H7 (cell line): ENCODE results near the gene IP6K3. TPM values are rescaled to one million over a fixed set of nuclear protein-coding genes. Genes with fewer than 3 reads are reported as not detected.

Experiments used
- DNase-seq: peaks from one replicate; pipeline ENCODE4 v3.0.0; 2012
- H3K27me3 ChIP-seq: 2 replicates; pipeline ENCODE4 v1.6.0; 2011; ENCODE audit warnings: mild to moderate bottlenecking, low read length; ENCODE audit not compliant: control insufficient read depth, insufficient read depth
- H3K36me3 ChIP-seq: replicated peaks from 2 replicates; pipeline ENCODE4 v1.5.1; 2011; ENCODE audit warnings: low read length; ENCODE audit not compliant: control insufficient read depth, insufficient read depth
- H3K4me3 ChIP-seq: 2 replicates; pipeline ENCODE4 v1.5.1; 2011; ENCODE audit warnings: low read depth, mild to moderate bottlenecking, control low read depth, low read length, moderate library complexity; ENCODE audit not compliant: insufficient read depth
- total RNA-seq: library from RNA; depleted of rRNA; stranded (reverse); fragments of >200 nt; shearing (Covaris generic); gene quantifications from 2 replicates; pipeline ENCODE4 v1.2.3, GENCODE V29; 2014

IP6K3 gene
- total RNA-seq, 1 experiment from 2014 or later = 0.07 TPM

GRCh38 chr6:33708516-33709204 lies 38.0 kb downstream of the IP6K3 start:
- DNase-seq = no peak
- no peak overlapping the region for H3K4me3 ChIP-seq
- H3K27me3 ChIP-seq = no peaks in the 10 kb centered on the region
- H3K36me3 ChIP-seq = peaks cover 11% of the 10 kb centered on the region

DNA sequence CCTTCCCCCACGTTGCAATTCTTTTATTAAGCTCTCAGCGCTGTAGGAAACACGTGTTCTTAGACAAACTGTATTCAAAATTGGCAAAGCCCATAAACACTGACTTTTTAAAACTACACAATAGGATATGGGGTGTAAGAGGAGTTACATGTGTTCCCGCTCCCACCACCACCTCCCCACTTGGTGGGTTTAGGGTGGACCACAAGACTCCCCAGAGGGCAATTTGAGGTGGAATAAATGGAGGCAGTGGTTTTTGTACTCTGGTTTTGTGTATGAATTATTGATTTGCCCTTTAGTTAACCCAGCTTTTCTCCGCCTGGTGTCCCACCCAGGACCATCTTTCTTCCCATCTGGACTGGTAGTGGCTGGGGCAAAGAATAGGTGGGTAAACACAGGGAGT lies 38.9 kb downstream of the IP6K3 start:
- DNase-seq = no peak
- Histone ChIP-seq H3K27me3 (no peaks in the 10 kb centered on the region), H3K4me3 (no peak overlapping the region), H3K36me3 (peaks cover 11% of the 10 kb centered on the region)

GRCh38 chr6:33705955-33706725 lies 40.6 kb downstream of the IP6K3 start:
- H3K36me3 ChIP-seq = peaks cover 11% of the 10 kb centered on the region
- H3K4me3 ChIP-seq = no peak overlapping the region
- DNase-seq = no peak
- no peaks in the 10 kb centered on the region for H3K27me3 ChIP-seq

DNA sequence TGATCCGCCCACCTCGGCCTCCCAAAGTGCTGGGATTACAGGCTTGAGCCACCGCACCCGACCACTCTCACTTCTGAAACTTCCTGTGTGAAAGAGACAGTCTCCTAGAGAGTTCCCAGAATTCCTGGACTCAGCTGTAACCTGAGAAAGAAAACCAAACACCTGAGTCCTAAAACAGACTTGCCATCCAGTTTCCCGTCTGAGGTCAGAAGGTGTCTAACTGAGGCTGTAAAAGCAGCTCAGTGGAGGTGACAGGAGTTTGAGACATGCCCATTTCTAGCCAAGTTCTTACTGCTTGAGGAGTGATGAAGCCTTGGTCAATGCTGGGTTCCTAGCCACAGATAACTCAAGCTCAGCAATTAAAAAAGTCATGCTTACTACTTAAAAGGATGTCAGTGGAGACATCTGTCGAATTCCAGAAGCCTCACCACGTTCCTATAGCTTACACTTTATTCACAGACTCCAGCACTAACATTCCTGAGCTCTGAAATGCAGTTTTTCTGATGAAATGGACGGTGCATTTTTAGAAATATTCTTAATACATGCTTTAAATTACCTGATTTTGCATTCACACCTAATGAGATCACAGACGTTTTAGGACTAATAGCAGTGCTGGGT lies 41.3 kb downstream of the IP6K3 start:
- no peak for DNase-seq
- no peaks in the 10 kb centered on the region for H3K27me3 ChIP-seq
- H3K4me3 ChIP-seq = no peak overlapping the region
- H3K36me3 ChIP-seq = peaks cover 11% of the 10 kb centered on the region

DNA sequence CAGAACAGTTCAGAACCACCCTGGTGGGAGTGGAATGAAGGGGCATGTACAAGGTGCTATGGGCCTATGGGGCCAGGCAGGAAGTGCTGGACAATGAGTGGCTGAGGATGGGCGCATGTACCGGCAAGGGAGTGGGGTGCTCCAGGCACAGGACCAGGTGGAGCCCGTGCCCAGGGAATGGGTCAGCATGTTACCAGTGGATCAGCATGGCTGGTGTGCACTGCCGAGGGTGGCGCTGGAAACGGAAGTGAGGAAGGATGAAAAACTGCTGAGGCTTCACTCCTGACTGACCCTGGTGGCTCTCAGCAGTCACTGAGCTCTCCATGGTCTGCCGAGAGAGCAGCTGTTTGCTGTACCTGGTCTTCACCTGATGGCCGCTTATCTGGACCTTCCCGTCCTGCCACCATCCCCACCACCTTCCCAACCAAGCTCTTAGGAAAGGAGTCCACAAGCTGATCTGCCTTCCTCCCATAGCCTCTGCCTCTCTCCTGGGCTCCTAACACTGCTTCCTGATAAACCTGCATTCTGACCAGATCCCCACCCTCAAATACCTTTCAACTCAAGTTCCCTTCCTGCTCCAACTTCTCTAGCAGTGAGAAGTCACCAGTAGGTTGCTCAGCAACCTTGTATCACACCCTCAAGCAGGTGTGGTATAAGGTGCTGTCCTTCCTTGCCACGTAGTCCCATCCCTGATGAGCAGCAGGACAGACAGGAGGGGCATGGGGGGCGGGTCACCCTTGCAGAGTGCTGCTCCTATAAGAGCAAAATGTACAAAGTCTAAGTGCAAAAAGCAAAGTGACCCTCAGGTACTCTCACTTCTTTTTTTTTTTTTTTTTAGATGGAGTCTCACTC lies 42.3 kb downstream of the IP6K3 start:
- H3K36me3 ChIP-seq = peaks cover 12% of the 10 kb centered on the region
- H3K27me3 ChIP-seq = no peaks in the 10 kb centered on the region
- H3K4me3 ChIP-seq = no peak overlapping the region
- no peak for DNase-seq

DNA sequence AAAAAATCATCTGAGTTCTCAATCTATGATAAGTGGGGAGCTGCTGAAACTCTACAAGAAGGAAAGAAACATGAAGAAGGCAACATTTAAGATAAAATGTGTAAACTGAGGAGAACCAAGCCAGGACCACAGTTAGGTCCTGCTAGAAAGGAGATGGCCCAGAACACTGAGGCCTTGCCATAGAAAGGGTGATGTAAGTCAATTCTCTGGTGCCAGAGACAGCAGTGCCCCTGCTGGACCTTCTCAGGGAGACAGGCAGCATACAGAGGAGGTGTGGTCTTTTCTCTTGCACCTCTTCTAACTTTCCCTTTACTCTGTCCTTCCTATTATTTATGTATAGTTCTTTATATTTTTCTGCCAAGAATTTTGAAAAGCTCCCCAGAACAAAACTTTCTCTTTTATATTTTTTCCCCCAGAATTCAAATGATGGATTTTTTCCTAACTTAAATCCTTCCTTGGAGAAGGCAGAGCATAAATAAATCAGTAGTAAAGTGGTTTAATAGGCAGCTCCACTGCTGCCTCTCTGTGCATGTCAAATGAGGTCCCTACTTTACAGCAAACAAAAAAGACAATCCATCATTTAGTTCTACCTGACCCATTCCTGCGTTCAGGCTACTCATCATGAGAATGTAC lies 44.2 kb downstream of the IP6K3 start:
- H3K27me3 ChIP-seq = no peaks in the 10 kb centered on the region
- peak; percentile 81 for DNase-seq
- H3K4me3 ChIP-seq = no peak overlapping the region
- H3K36me3 ChIP-seq = peaks cover 17% of the 10 kb centered on the region

GRCh38 chr6:33700391-33701050 lies 46.2 kb downstream of the IP6K3 start:
- Histone ChIP-seq H3K36me3 (peaks cover 30% of the 10 kb centered on the region), H3K27me3 (no peaks in the 10 kb centered on the region), H3K4me3 (no peak overlapping the region)
- peak; percentile 90 for DNase-seq

GRCh38 chr6:33699739-33700138 lies 47.0 kb downstream of the IP6K3 start:
- no peak for DNase-seq
- Histone ChIP-seq H3K4me3 (no peak overlapping the region), H3K27me3 (no peaks in the 10 kb centered on the region), H3K36me3 (peaks cover 31% of the 10 kb centered on the region)

DNA sequence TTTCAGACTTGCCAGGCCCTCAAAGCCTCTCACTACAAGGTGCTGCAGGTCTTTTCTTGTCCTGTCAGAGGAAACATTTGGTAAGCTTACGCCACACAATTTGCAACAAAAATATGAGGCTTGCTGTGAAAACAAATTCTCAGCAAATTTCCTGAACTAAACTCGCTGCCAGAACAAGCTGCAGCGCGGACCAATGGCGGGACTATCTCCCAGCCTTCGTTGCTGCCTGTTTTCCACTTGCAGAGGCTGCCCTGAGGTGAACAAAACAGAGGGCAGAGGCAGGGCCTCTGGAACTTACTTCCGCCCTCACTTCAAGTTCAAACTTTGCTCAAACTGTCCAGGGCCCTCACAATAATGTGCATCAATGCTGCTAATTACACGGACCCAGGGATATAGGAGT lies 47.6 kb downstream of the IP6K3 start:
- Histone ChIP-seq H3K27me3 (no peaks in the 10 kb centered on the region), H3K36me3 (peaks cover 31% of the 10 kb centered on the region), H3K4me3 (no peak overlapping the region)
- no peak for DNase-seq

DNA sequence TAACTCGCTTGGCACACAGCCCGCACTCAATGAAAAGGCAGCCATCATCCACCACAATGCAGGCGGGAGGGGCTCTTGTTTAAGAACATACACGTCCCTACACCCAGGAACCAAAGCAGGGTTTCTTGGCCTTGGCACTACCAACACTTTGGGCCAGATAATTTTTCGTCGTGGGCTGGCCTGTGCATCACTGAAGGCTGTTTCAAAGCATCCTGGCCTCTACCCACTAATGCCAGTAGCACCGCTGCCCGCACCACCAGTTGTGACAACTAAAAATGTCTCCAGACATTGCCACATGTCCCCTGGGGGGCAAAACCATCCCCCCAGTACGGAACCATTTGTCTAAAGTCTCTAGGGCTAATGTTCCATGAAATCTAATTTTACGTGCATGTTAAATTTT lies 48.2 kb downstream of the IP6K3 start:
- DNase-seq = no peak
- Histone ChIP-seq H3K27me3 (no peaks in the 10 kb centered on the region), H3K4me3 (no peak overlapping the region), H3K36me3 (peaks cover 33% of the 10 kb centered on the region)

- no peak overlapping the region for H3K4me3 ChIP-seq
- H3K36me3 ChIP-seq = peaks cover 35% of the 10 kb centered on the region
- no peak for DNase-seq
- no peaks in the 10 kb centered on the region for H3K27me3 ChIP-seq
Measured at GRCh38 chr6:33697845-33698244, 48.9 kb downstream of the IP6K3 start.

DNA sequence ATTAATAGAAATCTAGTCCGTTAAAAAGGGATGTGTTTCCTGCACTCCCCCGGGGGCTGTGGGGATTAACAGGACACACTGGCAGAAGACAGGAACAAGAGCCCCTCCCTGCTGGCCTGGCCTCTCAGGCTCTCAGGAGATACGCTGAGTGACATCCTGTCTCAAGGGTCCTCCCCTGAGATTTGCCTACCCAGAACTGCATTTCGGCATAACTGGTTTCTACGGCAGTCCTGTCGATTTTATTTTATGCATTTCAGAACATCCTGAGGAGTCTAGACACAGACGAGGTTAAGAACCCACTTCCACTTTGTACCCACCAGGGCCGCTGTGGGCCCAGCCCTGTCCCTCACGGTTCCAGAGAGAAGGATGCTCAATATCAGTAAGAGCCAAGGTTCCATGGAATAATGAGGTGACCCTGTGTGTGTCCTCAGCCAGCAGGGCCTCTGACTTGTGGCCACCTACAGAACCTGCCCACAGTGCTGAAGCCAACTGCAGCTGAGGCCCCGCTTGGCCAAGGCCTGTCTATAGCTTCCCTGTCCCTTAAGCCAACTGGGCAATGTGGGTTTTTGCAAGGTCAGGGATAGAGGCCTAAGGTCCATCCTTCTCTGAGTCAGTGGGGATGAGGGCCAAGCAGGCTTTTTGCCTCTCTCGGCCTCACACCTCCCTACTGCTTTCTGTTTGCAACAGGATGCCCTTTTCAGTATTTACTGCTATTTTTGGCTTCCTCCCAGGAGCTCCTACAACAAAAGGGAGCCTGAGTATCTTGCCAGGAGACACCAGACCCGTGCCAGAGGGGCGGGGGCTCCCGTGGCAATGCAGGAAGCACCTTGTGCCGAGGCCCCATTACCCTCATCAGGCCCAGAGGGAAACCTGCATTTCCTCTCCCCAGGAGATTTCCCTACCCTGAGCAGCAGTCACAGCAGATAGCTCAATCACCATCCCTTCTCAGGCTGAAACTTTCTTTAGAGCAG lies 49.9 kb downstream of the IP6K3 start:
- DNase-seq = peak; percentile 44
- no peak overlapping the region for H3K4me3 ChIP-seq
- H3K36me3 ChIP-seq = peaks cover 35% of the 10 kb centered on the region
- H3K27me3 ChIP-seq = no peaks in the 10 kb centered on the region

GRCh38 chr6:33696076-33696475 lies 50.6 kb downstream of the IP6K3 start:
- DNase-seq = no peak
- no peaks in the 10 kb centered on the region for H3K27me3 ChIP-seq
- H3K36me3 ChIP-seq = peaks cover 37% of the 10 kb centered on the region
- H3K4me3 ChIP-seq = no peak overlapping the region
